ENCODE results near the gene PTPRK. TPM values are rescaled to one million over a fixed set of nuclear protein-coding genes. Genes with fewer than 3 reads are reported as not detected.

PTPRK gene
- total and polyA plus RNA-seq, 2 of the 8 experiments (the other 6 are each of a cell fraction or from before 2014, with no cell fraction given) = 11.4 to 47.3 TPM

GRCh38 chr6:127951172-127951917 is 569.1 kb downstream of the PTPRK start:
- H3K27ac ChIP-seq (ENCODE audit: low read depth, low read length) = no peak overlapping the region
- H3K4me1 ChIP-seq (replicated peaks in 1 of 4; ENCODE audit: control insufficient read depth in 3 of 4, insufficient read depth in 4 of 4, low read length in 3 of 4) = no peaks in the 10 kb centered on the region
- H4K20me1 ChIP-seq (replicated peaks in 1 of 2; ENCODE audit: control insufficient read depth in 1 of 2, insufficient read depth in 2 of 2, low read length in 2 of 2) = no peaks in the 10 kb centered on the region
- H2BK20ac ChIP-seq (ENCODE audit: low read length) = no peak overlapping the region
- H3K79me2 ChIP-seq (ENCODE audit: control insufficient read depth in 1 of 2, insufficient read depth in 2 of 2, low read length in 2 of 2) = no peaks in the 10 kb centered on the region
- ChIA-PET POLR2A (ENCODE audit: partially characterized antibody) (no interaction called here), CTCF (ENCODE audit: partially characterized antibody) (interaction anchor here (0.6 kb wide), 1 partner anchor 100 kb away, joined by 3 read pairs; no protein-coding TSS in a partner anchor)
- no peak overlapping the region for H2AFZ ChIP-seq (ENCODE audit: low read length)
- no peak overlapping the region for H3K23ac ChIP-seq (ENCODE audit: insufficient read length)
- H3K79me1 ChIP-seq (ENCODE audit: low read depth, low read length) = no peaks in the 10 kb centered on the region
- no peaks in the 10 kb centered on the region for H3K27me3 ChIP-seq (replicated peaks in 1 of 4; ENCODE audit: control insufficient read depth in 3 of 4, extremely low read depth in 1 of 4, insufficient read depth in 3 of 4, low read length in 3 of 4)
- no peak overlapping the region for H3K4me3 ChIP-seq (ENCODE audit: extremely low read depth in 1 of 4, insufficient read depth in 2 of 4, low read depth in 3 of 4, low read length in 4 of 4)
- no peak overlapping the region for H4K91ac ChIP-seq (replicated peaks; ENCODE audit: insufficient read length, low read length)
- H3K14ac ChIP-seq (ENCODE audit: insufficient read length) = no peak overlapping the region
- no peak overlapping the region for H2BK5ac ChIP-seq (ENCODE audit: low read depth, low read length)
- no peak overlapping the region for H2BK15ac ChIP-seq (ENCODE audit: low read length)
- H3K4ac ChIP-seq (replicated peaks; ENCODE audit: insufficient read length, low read depth, low read length) = no peak overlapping the region
- no peaks in the 10 kb centered on the region for H3K9me3 ChIP-seq (ENCODE audit: insufficient read depth in 2 of 2, low read depth in 1 of 2, low read length in 1 of 2)
- FAIRE-seq (no peak), DNase-seq (ENCODE audit: low read depth in 1 of 2, low spot score in 2 of 2) (no peak)
- no peaks in the 10 kb centered on the region for H3K23me2 ChIP-seq (ENCODE audit: low read depth, low read length)
- no peak overlapping the region for H4K5ac ChIP-seq (ENCODE audit: insufficient read length, low read depth, low read length)
- H2BK120ac ChIP-seq (replicated peaks; ENCODE audit: low read depth, low read length) = no peak overlapping the region
- H3K9ac ChIP-seq (replicated peaks in 1 of 4; ENCODE audit: extremely low read depth in 1 of 4, low read depth in 3 of 4, low read length in 3 of 4) = no peak overlapping the region
- H3K56ac ChIP-seq (replicated peaks; ENCODE audit: insufficient read length, low read depth, low read length) = no peak overlapping the region
- no peak overlapping the region for H2AK5ac ChIP-seq (ENCODE audit: low read depth, low read length)
- H3K36me3 ChIP-seq (ENCODE audit: control insufficient read depth in 2 of 4, insufficient read depth in 4 of 4, low read length in 3 of 4) = no peaks in the 10 kb centered on the region
- H4K8ac ChIP-seq (ENCODE audit: extremely low read depth, insufficient read depth, low read length) = no peak overlapping the region
- H2BK12ac ChIP-seq (ENCODE audit: low read depth, low read length) = no peak overlapping the region
- no peak overlapping the region for H3K18ac ChIP-seq (ENCODE audit: extremely low read depth, low read length)
- WGBS, 2 experiments (ENCODE audit: extremely low coverage in 1 of 2, insufficient coverage in 1 of 2, insufficient read length in 1 of 2, insufficient replicate concordance in 2 of 2, low coverage in 1 of 2, low lambda C conversion rate in 2 of 2, missing lambda C conversion rate in 1 of 2) = 90% methylated on average over 2 of the region's 2 CpGs; no CpG with 5 or more reads in 1 of the 2 experiments
- H3K4me2 ChIP-seq (ENCODE audit: insufficient read depth in 1 of 2, low read depth in 2 of 2, low read length in 2 of 2) = no peak overlapping the region
- TF ChIP-seq POLR2A (IDR thresholded peaks at IDR 0.05; ENCODE audit: control extremely low read depth in 1 of 2, low read depth in 2 of 2, low read length in 2 of 2) (no peak), GTF2F1 (IDR thresholded peaks at IDR 0.05; ENCODE audit: borderline replicate concordance, low read depth, low read length) (no peak), CTCF (IDR thresholded peaks at IDR 0.05; ENCODE audit: control extremely low read depth in 1 of 3, insufficient read depth in 1 of 3, low read depth in 1 of 3, low read length in 3 of 3) (no peak), RAD21 (IDR thresholded peaks at IDR 0.05 in 1 of 2, conservative IDR thresholded peaks at IDR 0.05 in 1 of 2; ENCODE audit: low read depth in 2 of 2, low read length in 2 of 2) (no peak), BACH1 (IDR thresholded peaks at IDR 0.05; ENCODE audit: low read length) (no peak), MAX (IDR thresholded peaks at IDR 0.05) (no peak), FOSL1 (IDR thresholded peaks at IDR 0.05; ENCODE audit: insufficient read depth, low read depth, low read length) (no peak), CREB1 (IDR thresholded peaks at IDR 0.05) (no peak), MAFK (IDR thresholded peaks at IDR 0.05; ENCODE audit: low read depth, low read length) (no peak), SAP30 (IDR thresholded peaks at IDR 0.05; ENCODE audit: insufficient read depth, insufficient replicate concordance, low read length) (no peak)
